Body of pancreas (tissue), 4 donors: ENCODE measurements around the gene CEACAM3.

Source experiments
- POLR2A ChIP-seq, 3 donors: fragments of 450-650 bp; IDR thresholded peaks; one replicate each; pipeline ENCODE4 v1.6.1; 2016; ENCODE audit warnings: antibody characterized with exemption in 3 of 3, mild to moderate bottlenecking in 2 of 3
- TF ChIP-seq, protein P1 (sequence below), 7 experiments: fragments of 450-650 bp in 4 of 7; fragments of 200-600 bp in 3 of 7; sonication (generic) in 3 of 7; IDR thresholded peaks; one replicate each; pipeline ENCODE4 v1.5.1; 2016 to 2019; ENCODE audit warnings: antibody characterized with exemption in 7 of 7

- TF ChIP-seq, protein P1, sequence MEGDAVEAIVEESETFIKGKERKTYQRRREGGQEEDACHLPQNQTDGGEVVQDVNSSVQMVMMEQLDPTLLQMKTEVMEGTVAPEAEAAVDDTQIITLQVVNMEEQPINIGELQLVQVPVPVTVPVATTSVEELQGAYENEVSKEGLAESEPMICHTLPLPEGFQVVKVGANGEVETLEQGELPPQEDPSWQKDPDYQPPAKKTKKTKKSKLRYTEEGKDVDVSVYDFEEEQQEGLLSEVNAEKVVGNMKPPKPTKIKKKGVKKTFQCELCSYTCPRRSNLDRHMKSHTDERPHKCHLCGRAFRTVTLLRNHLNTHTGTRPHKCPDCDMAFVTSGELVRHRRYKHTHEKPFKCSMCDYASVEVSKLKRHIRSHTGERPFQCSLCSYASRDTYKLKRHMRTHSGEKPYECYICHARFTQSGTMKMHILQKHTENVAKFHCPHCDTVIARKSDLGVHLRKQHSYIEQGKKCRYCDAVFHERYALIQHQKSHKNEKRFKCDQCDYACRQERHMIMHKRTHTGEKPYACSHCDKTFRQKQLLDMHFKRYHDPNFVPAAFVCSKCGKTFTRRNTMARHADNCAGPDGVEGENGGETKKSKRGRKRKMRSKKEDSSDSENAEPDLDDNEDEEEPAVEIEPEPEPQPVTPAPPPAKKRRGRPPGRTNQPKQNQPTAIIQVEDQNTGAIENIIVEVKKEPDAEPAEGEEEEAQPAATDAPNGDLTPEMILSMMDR (IDR thresholded peaks at IDR 0.05), result no peak
- TF ChIP-seq POLR2A (IDR thresholded peaks at IDR 0.05), result no peak
These were observed 7.9 kb downstream of the CEACAM3 start for GRCh38 chr19:41804336-41804735.
